ENCODE data around the gene ADARB1. TPM values are rescaled to one million over a fixed set of nuclear protein-coding genes. Genes with fewer than 3 reads are reported as not detected.
"Not testable (repeated sequence)": the region's sequence is repeated elsewhere in the genome, so short reads cannot be mapped to it uniquely, and the experiment has no call there.

ADARB1 gene
- total and polyA plus RNA-seq, 9 donors: 17.3 to 32.1 (median 25.2) TPM

GRCh38 chr21:45131537-45131999, 57.2 kb downstream of the ADARB1 start:
- Histone ChIP-seq H3K36me3 (ENCODE audit: control insufficient read depth, insufficient read depth, low read length) (peaks cover 2% of the 10 kb centered on the region), H3K4me3 (ENCODE audit: low read length) (no peak overlapping the region), H3K4me1 (ENCODE audit: control insufficient read depth, insufficient read depth, low read length) (peaks cover 74% of the 10 kb centered on the region), H3K27ac (ENCODE audit: low read length) (no peak overlapping the region), H3K9me3 (replicated peaks; ENCODE audit: control insufficient read depth, low read depth, low read length) (no peaks in the 10 kb centered on the region), H3K27me3 (ENCODE audit: control insufficient read depth, insufficient read depth, low read length) (no peaks in the 10 kb centered on the region)
- 83% methylated on average over 13 of the region's 17 CpGs for WGBS (ENCODE audit: insufficient coverage)
- DNase-seq: no peak

- DNase-seq: peak; percentile 80
- H3K27me3 ChIP-seq (ENCODE audit: control insufficient read depth, insufficient read depth, low read length): no peaks in the 10 kb centered on the region
- peaks cover 4% of the 10 kb centered on the region for H3K36me3 ChIP-seq (ENCODE audit: control insufficient read depth, insufficient read depth, low read length)
- H3K9me3 ChIP-seq (replicated peaks; ENCODE audit: control insufficient read depth, low read depth, low read length): no peaks in the 10 kb centered on the region
- H3K4me3 ChIP-seq (ENCODE audit: low read length): no peak overlapping the region
- H3K4me1 ChIP-seq (ENCODE audit: control insufficient read depth, insufficient read depth, low read length): peaks cover 70% of the 10 kb centered on the region
- H3K27ac ChIP-seq (ENCODE audit: low read length): peak overlapping the region; percentile 5
- WGBS (ENCODE audit: insufficient coverage): 65% methylated on average over 9 of the region's 13 CpGs
Observed at GRCh38 chr21:45132841-45133573, 58.6 kb downstream of the ADARB1 start.

GRCh38 chr21:45133574-45134278, 59.3 kb downstream of the ADARB1 start:
- H3K27ac ChIP-seq (ENCODE audit: low read length); H3K36me3 ChIP-seq (ENCODE audit: control insufficient read depth, insufficient read depth, low read length); H3K27me3 ChIP-seq (ENCODE audit: control insufficient read depth, insufficient read depth, low read length); H3K4me3 ChIP-seq (ENCODE audit: low read length); H3K9me3 ChIP-seq (replicated peaks; ENCODE audit: control insufficient read depth, low read depth, low read length); DNase-seq: not testable (repeated sequence)
- H3K4me1 ChIP-seq (ENCODE audit: control insufficient read depth, insufficient read depth, low read length): peaks cover 67% of the 10 kb centered on the region
- WGBS (ENCODE audit: insufficient coverage): 97% methylated on average over 28 of the region's 60 CpGs

DNA sequence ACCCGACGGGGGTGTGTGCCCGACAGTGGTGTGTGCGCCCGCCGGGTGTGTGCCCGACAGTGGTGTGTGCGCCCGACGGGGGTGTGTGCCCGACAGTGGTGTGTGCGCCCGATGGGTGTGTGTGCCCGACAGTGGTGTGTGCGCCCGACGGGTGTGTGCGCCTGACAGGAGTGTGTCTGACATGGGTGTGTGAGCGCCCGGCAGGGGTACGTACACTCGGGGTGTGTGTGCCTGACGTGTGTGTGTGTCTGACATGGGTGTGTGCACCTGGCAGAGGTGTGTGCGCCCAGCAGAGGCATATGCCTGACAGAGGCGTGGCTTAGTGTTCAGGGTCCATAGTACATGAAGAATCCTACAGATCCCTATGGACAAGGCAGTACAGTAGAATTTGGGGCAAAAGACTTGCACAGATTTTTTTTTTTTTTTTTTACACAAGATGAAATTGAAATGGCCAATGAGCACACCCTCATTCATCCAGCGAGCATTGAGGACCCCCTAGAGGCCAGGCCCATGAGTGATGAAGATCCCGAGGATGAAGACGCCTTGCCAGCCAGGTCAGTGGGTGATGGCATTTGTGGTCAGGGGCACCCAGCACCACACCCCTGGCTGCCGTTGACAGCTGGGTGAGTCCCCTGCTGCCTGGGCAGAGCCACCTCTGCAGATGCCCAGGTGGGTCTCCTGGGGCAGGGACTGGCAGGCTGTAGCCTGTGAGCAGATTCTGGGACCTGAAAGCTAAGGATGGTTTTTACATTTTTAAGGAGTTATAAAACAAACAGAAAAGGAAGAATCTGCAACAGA, 60.1 kb downstream of the ADARB1 start:
- no peaks in the 10 kb centered on the region for H3K27me3 ChIP-seq (ENCODE audit: control insufficient read depth, insufficient read depth, low read length)
- H3K36me3 ChIP-seq (ENCODE audit: control insufficient read depth, insufficient read depth, low read length): peaks cover 4% of the 10 kb centered on the region
- H3K4me3 ChIP-seq (ENCODE audit: low read length): no peak overlapping the region
- WGBS (ENCODE audit: insufficient coverage): 97% methylated on average over 28 of the region's 29 CpGs
- no peak for DNase-seq
- peak overlapping the region; percentile 84 for H3K27ac ChIP-seq (ENCODE audit: low read length)
- peaks cover 61% of the 10 kb centered on the region for H3K4me1 ChIP-seq (ENCODE audit: control insufficient read depth, insufficient read depth, low read length)
- H3K9me3 ChIP-seq (replicated peaks; ENCODE audit: control insufficient read depth, low read depth, low read length): no peaks in the 10 kb centered on the region

- Histone ChIP-seq H3K36me3 (ENCODE audit: control insufficient read depth, insufficient read depth, low read length) (peaks cover 4% of the 10 kb centered on the region), H3K27me3 (ENCODE audit: control insufficient read depth, insufficient read depth, low read length) (no peaks in the 10 kb centered on the region), H3K27ac (ENCODE audit: low read length) (peak overlapping the region; percentile 84), H3K4me3 (ENCODE audit: low read length) (no peak overlapping the region), H3K4me1 (ENCODE audit: control insufficient read depth, insufficient read depth, low read length) (peaks cover 56% of the 10 kb centered on the region), H3K9me3 (replicated peaks; ENCODE audit: control insufficient read depth, low read depth, low read length) (no peaks in the 10 kb centered on the region)
- DNase-seq: peak; percentile 90
- no CpG with 5 or more reads among the region's 3 CpGs for WGBS (ENCODE audit: insufficient coverage)
Observed at GRCh38 chr21:45135122-45135521, 60.7 kb downstream of the ADARB1 start.

DNA sequence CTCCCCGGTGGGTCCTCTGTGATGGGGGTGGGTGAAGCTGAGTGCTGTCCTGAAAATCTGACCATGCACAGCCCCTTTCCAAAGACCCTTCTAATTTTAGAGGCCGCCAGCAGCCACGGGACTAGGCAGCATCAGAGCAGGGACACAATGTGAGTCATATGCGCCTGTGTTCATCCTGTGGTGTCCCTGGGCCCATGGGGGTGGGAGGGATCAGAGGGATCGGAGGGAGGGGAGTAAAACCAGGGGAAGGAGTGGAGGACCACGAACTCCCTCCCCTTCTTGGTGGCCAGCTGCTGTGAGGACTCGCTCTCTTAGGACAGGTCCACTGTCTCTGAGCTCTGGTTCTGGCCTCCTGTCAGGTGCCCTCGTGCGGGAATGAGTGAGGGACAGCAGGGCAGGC, 61.5 kb downstream of the ADARB1 start:
- Histone ChIP-seq H3K27me3 (ENCODE audit: control insufficient read depth, insufficient read depth, low read length) (no peaks in the 10 kb centered on the region), H3K4me1 (ENCODE audit: control insufficient read depth, insufficient read depth, low read length) (peaks cover 53% of the 10 kb centered on the region), H3K27ac (ENCODE audit: low read length) (peak overlapping the region; percentile 84), H3K9me3 (replicated peaks; ENCODE audit: control insufficient read depth, low read depth, low read length) (no peaks in the 10 kb centered on the region), H3K4me3 (ENCODE audit: low read length) (no peak overlapping the region), H3K36me3 (ENCODE audit: control insufficient read depth, insufficient read depth, low read length) (peaks cover 4% of the 10 kb centered on the region)
- WGBS (ENCODE audit: insufficient coverage): 39% methylated on average over 4 of the region's 9 CpGs
- peak; percentile 54 for DNase-seq

- Histone ChIP-seq H3K4me3 (ENCODE audit: low read length) (no peak overlapping the region), H3K4me1 (ENCODE audit: control insufficient read depth, insufficient read depth, low read length) (peaks cover 50% of the 10 kb centered on the region), H3K9me3 (replicated peaks; ENCODE audit: control insufficient read depth, low read depth, low read length) (no peaks in the 10 kb centered on the region), H3K27ac (ENCODE audit: low read length) (peak overlapping the region; percentile 84), H3K36me3 (ENCODE audit: control insufficient read depth, insufficient read depth, low read length) (peaks cover 2% of the 10 kb centered on the region), H3K27me3 (ENCODE audit: control insufficient read depth, insufficient read depth, low read length) (no peaks in the 10 kb centered on the region)
- WGBS (ENCODE audit: insufficient coverage): 85% methylated on average over 7 of the region's 8 CpGs
- no peak for DNase-seq
Observed at GRCh38 chr21:45136500-45136899, 62.1 kb downstream of the ADARB1 start.

DNA sequence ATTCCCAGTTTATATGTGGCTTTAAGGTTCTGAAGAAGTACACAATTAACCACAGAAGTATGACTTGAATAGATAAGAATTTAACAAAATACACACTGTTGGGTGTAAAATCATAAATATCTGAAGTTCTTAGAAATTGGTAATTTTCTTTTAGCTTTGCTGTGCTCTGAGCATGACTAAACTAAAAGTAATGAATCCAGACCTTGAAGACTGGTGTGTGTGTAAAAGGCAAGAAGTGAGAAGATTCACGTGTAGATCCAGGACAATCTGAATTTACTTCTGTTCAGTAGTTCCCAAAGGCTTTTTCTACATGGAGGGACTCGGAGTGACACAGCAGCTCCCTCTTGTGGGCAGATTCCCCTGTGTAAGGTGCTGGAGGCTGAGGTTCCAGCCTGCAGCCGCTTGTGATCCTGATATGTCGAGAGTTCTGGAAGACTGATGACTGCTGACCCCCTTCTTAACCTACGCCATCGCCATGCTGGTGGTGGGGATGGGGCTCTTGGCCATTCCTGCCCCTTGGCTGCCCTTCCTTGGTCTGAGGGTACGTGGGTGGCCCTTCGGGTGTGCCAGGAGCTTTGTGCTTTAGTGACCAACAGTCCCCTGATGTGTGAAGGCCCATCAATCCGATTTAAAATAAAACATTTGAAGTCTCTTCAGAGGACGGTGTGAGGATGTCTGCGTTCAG, 62.7 kb downstream of the ADARB1 start:
- 45% methylated on average over 8 of the region's 11 CpGs for WGBS (ENCODE audit: insufficient coverage)
- Histone ChIP-seq H3K4me1 (ENCODE audit: control insufficient read depth, insufficient read depth, low read length) (peaks cover 51% of the 10 kb centered on the region), H3K27me3 (ENCODE audit: control insufficient read depth, insufficient read depth, low read length) (no peaks in the 10 kb centered on the region), H3K27ac (ENCODE audit: low read length) (no peak overlapping the region), H3K4me3 (ENCODE audit: low read length) (no peak overlapping the region), H3K36me3 (ENCODE audit: control insufficient read depth, insufficient read depth, low read length) (peaks cover 2% of the 10 kb centered on the region), H3K9me3 (replicated peaks; ENCODE audit: control insufficient read depth, low read depth, low read length) (no peaks in the 10 kb centered on the region)
- peak; percentile 92 for DNase-seq

GRCh38 chr21:45137612-45137937, 63.2 kb downstream of the ADARB1 start:
- Histone ChIP-seq H3K27me3 (ENCODE audit: control insufficient read depth, insufficient read depth, low read length) (no peaks in the 10 kb centered on the region), H3K36me3 (ENCODE audit: control insufficient read depth, insufficient read depth, low read length) (peaks cover 2% of the 10 kb centered on the region), H3K27ac (ENCODE audit: low read length) (no peak overlapping the region), H3K4me3 (ENCODE audit: low read length) (no peak overlapping the region), H3K9me3 (replicated peaks; ENCODE audit: control insufficient read depth, low read depth, low read length) (no peaks in the 10 kb centered on the region), H3K4me1 (ENCODE audit: control insufficient read depth, insufficient read depth, low read length) (peaks cover 49% of the 10 kb centered on the region)
- no peak for DNase-seq

Measured in muscle of leg (tissue), 11 donors.